ENCODE results near the gene MAPK10. TPM values are rescaled to one million over a fixed set of nuclear protein-coding genes. Genes with fewer than 3 reads are reported as not detected.

MAPK10 gene
- polyA plus RNA-seq, 3 donors: 0.36 TPM; not detected in 2

GRCh38 chr4:86376850-86377249 lies 17.0 kb upstream of the MAPK10 start:
- H3K4me1 ChIP-seq (ENCODE audit: control insufficient read depth in 1 of 2, insufficient read depth in 2 of 2, low read length in 2 of 2): no peaks in the 10 kb centered on the region
- no peak overlapping the region for H3K9ac ChIP-seq (ENCODE audit: insufficient read depth, low read length, poor library complexity, severe bottlenecking)
- DNase-seq: no peak
- H3K4me2 ChIP-seq (replicated peaks; ENCODE audit: extremely low read depth, low read length, poor library complexity, severe bottlenecking): no peak overlapping the region
- H3K27me3 ChIP-seq (ENCODE audit: control insufficient read depth in 2 of 2, insufficient read depth in 2 of 2, low read length in 2 of 2): no peaks in the 10 kb centered on the region
- H3K79me2 ChIP-seq (ENCODE audit: insufficient read depth, low read length): no peaks in the 10 kb centered on the region
- Mint-ChIP-seq H3K4me1 (no peaks in the 10 kb centered on the region), H3K9me3 (peaks cover 11 to 19% (median 17%) of the 10 kb centered on the region in 7 donors), H3K27ac (no peak overlapping the region), H3K36me3 (no peaks in the 10 kb centered on the region), H3K27me3 (ENCODE audit: low read depth in 3 of 3) (no peaks in the 10 kb centered on the region), H3K4me3 (no peak overlapping the region)
- no peak overlapping the region for H2AFZ ChIP-seq (ENCODE audit: insufficient read depth, low read depth, low read length, poor library complexity, severe bottlenecking)
- H3K4me3 ChIP-seq (replicated peaks in 1 of 3; ENCODE audit: low read depth in 2 of 3, low read length in 3 of 3): no peak overlapping the region
- WGBS (ENCODE audit: insufficient coverage): no CpG with 5 or more reads among the region's 1 CpG
- no peak overlapping the region for H3K27ac ChIP-seq (ENCODE audit: low read depth in 1 of 2, low read length in 2 of 2)
- no peaks in the 10 kb centered on the region for H4K20me1 ChIP-seq (ENCODE audit: insufficient read depth, low read length)
- intact Hi-C loops (cut with micrococcal nuclease): no loop called here
- no peaks in the 10 kb centered on the region for H3K36me3 ChIP-seq (replicated peaks in 1 of 2; ENCODE audit: control insufficient read depth in 1 of 2, insufficient read depth in 2 of 2, low read length in 2 of 2)
- H3K9me3 ChIP-seq (replicated peaks in 1 of 2; ENCODE audit: control insufficient read depth in 1 of 2, insufficient read depth in 1 of 2, low read length in 2 of 2): peaks cover 0 to 15% of the 10 kb centered on the region in 2 donors
- TF ChIP-seq, protein P1, sequence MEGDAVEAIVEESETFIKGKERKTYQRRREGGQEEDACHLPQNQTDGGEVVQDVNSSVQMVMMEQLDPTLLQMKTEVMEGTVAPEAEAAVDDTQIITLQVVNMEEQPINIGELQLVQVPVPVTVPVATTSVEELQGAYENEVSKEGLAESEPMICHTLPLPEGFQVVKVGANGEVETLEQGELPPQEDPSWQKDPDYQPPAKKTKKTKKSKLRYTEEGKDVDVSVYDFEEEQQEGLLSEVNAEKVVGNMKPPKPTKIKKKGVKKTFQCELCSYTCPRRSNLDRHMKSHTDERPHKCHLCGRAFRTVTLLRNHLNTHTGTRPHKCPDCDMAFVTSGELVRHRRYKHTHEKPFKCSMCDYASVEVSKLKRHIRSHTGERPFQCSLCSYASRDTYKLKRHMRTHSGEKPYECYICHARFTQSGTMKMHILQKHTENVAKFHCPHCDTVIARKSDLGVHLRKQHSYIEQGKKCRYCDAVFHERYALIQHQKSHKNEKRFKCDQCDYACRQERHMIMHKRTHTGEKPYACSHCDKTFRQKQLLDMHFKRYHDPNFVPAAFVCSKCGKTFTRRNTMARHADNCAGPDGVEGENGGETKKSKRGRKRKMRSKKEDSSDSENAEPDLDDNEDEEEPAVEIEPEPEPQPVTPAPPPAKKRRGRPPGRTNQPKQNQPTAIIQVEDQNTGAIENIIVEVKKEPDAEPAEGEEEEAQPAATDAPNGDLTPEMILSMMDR (IDR thresholded peaks at IDR 0.05): no peak

GRCh38 chr4:86368433-86368832 lies 8.6 kb upstream of the MAPK10 start:
- TF ChIP-seq, protein P1 (IDR thresholded peaks at IDR 0.05): no peak
- Histone ChIP-seq H3K4me1 (ENCODE audit: control insufficient read depth in 1 of 2, insufficient read depth in 2 of 2, low read length in 2 of 2) (no peaks in the 10 kb centered on the region), H3K9me3 (replicated peaks in 1 of 2; ENCODE audit: control insufficient read depth in 1 of 2, insufficient read depth in 1 of 2, low read length in 2 of 2) (no peaks in the 10 kb centered on the region), H3K79me2 (ENCODE audit: insufficient read depth, low read length) (no peaks in the 10 kb centered on the region), H3K27ac (ENCODE audit: low read depth in 1 of 2, low read length in 2 of 2) (no peak overlapping the region), H3K27me3 (ENCODE audit: control insufficient read depth in 2 of 2, insufficient read depth in 2 of 2, low read length in 2 of 2) (no peaks in the 10 kb centered on the region), H3K4me2 (replicated peaks; ENCODE audit: extremely low read depth, low read length, poor library complexity, severe bottlenecking) (no peak overlapping the region), H4K20me1 (ENCODE audit: insufficient read depth, low read length) (no peaks in the 10 kb centered on the region), H3K36me3 (replicated peaks in 1 of 2; ENCODE audit: control insufficient read depth in 1 of 2, insufficient read depth in 2 of 2, low read length in 2 of 2) (no peaks in the 10 kb centered on the region), H2AFZ (ENCODE audit: insufficient read depth, low read depth, low read length, poor library complexity, severe bottlenecking) (no peak overlapping the region), H3K9ac (ENCODE audit: insufficient read depth, low read length, poor library complexity, severe bottlenecking) (no peak overlapping the region), H3K4me3 (replicated peaks in 1 of 3; ENCODE audit: low read depth in 2 of 3, low read length in 3 of 3) (no peak overlapping the region)
- WGBS (ENCODE audit: insufficient coverage): no CpG with 5 or more reads among the region's 4 CpGs
- H3K4me3 Mint-ChIP-seq: no peak overlapping the region
- no peaks in the 10 kb centered on the region for H3K4me1 Mint-ChIP-seq
- no peak for DNase-seq
- peaks cover 3 to 14% (median 12%) of the 10 kb centered on the region in 7 donors for H3K9me3 Mint-ChIP-seq
- intact Hi-C loops (cut with micrococcal nuclease): no loop called here
- no peaks in the 10 kb centered on the region for H3K36me3 Mint-ChIP-seq
- H3K27me3 Mint-ChIP-seq (ENCODE audit: low read depth in 3 of 3): peaks cover 0 to 2% (median 0%) of the 10 kb centered on the region in 3 donors
- H3K27ac Mint-ChIP-seq: no peak overlapping the region
